ENCODE measurements around the gene ASCL4.
"Not testable (repeated sequence)": the region's sequence is repeated elsewhere in the genome, so short reads cannot be mapped to it uniquely, and the experiment has no call there.

ASCL4 gene, protein sequence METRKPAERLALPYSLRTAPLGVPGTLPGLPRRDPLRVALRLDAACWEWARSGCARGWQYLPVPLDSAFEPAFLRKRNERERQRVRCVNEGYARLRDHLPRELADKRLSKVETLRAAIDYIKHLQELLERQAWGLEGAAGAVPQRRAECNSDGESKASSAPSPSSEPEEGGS

DNA sequence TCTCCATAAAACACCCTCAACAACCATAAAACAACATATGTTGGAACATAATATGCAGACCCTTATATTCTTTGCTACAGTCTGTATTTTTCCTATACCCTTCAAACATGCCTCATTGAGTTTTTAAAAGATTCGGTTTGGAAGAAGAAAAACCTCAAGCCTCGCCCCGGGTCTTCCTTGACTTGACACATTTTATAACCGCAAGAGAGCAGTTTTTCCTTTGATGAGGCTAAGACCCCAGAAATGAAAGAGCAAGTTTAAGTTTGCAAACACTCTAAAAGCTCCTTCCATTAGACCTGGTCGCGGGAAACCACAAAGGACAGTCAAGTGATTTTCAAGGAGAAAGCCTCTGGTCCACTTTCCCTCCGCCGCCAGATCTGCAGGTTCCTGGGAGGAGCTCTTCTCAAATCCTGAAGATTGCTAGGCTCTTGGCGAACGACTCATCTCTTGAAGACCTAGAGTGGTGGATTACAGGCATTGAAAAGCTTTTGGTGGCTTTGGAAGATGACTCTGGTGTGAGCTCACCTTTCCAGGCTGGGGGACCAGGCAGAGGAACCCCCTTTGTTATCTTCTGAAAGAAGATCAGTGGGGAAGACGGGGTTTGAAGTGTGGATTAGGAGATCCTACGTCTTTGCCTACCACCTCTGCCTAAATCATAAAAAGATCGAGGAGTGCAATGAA, at the start of gene ASCL4:
ASCL4 (plus strand) TSS at position 356 of the 681 bp plus-strand sequence. CDS start 515 bp downstream, outside the sequence.
- no peak for DNase-seq

GRCh38 chr12:107727327-107727726, 47.2 kb upstream of the ASCL4 start:
- DNase-seq: not testable (repeated sequence)

- DNase-seq: not testable (repeated sequence)
Measured at GRCh38 chr12:107727742-107728141, 46.8 kb upstream of the ASCL4 start.

DNA sequence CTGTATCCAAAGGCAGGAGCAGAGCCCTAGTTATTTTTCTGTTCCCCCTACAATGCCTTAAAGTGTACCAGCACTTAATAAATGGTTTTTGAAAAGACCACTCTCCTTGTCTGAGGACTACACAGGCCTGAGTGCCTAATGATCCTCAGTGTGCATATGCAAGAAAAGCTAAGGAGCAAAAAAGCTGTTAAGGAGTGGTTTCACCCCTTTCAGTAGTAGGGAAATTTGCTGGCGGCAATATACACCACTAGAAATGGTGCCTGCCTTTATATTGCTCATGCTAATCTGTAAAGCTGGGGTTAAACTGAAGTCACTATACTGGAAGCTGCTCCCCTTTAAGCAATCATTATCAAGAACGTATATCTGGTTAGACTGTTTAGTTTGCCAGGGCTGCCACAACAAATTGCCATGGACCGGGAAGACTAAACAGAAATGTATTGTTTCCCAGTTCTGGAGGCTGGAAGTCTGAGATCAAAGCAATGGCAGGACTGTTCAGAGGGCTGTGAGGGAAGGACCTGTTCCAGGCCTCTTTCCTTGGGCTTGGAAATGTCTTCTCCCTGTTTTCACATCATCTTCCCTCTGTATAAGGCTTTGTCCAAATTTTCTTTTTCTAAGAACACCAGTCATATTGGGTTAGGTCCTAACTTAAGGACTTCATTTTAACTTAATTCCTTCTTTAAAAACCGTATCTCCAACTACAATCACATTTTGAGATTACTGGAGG, 43.7 kb upstream of the ASCL4 start:
- no peak for DNase-seq

GRCh38 chr12:107731366-107731765, 43.1 kb upstream of the ASCL4 start:
- DNase-seq: no peak

- DNase-seq: no peak
Measured at GRCh38 chr12:107732365-107732764, 42.1 kb upstream of the ASCL4 start.

DNA sequence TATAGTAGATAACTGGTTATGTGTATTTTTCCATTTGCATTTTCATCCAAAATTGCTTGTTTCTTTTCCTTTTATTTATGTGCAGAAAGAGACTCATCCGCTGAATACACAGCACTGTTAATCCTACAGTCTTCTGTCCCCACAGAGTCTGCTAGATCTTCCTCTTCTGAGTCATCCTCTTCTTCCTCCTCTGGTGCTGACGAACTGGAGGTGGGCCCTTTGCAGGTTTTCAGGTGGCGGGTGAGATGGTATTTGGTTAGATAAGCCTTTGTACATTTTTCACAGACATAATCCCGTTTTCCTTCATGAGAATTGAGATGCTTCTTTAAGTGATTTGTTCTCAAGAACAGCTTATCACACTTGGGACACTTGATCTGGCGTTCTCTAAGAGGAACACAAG, 40.4 kb upstream of the ASCL4 start:
- DNase-seq: no peak

- DNase-seq: no peak
Measured at GRCh38 chr12:107735763-107736162, 38.7 kb upstream of the ASCL4 start.

GRCh38 chr12:107736914-107737313, 37.6 kb upstream of the ASCL4 start:
- DNase-seq: no peak

- no peak for DNase-seq
Measured at GRCh38 chr12:107748472-107748871, 26.0 kb upstream of the ASCL4 start.

- DNase-seq: no peak
Measured at GRCh38 chr12:107749083-107749482, 25.4 kb upstream of the ASCL4 start.

- DNase-seq: peak; percentile 85
Measured at GRCh38 chr12:107759410-107759809, 15.1 kb upstream of the ASCL4 start.

GRCh38 chr12:107760207-107760808, 14.2 kb upstream of the ASCL4 start:
- peak; percentile 53 for DNase-seq

DNA sequence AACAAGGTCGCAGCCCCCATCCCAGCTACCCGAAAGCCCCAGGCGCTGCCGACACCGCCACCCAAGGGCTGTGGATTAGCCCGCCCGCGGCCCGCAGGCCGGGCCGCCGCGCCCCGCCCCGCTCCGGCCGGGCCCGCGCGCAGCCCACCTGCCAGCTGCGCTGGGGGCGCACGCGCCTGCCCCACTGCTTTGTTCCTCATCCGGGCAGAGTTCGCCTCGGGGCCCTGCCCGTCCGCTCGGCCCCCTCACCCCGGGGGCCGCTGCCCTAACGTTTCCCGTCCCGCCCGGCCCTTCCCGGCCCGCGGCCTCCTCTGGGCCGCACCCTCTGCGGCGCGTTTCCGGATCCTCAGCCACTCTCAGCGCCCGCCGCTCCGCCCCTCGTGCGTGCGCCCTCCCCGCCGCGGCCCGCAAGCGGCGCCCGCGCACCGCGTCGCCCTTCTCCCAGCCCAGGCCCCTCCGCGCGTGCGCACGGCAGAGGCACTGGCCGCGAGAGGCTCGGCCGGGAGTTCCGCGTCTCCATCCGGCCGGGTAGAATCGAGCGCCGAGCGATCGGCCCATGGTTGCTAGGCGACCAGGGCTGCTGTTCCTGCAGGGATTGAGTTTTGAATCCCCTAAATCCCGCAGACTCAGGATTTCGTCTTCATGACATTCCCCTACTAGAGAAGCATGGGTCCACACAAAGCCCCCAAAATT, 13.5 kb upstream of the ASCL4 start, which contains the start of gene PRDM4:
PRDM4 (minus strand) TSS at position 329 of the 693 bp plus-strand sequence. CDS start 622 bp downstream, outside the sequence.
- DNase-seq: peak; percentile 96

DNA sequence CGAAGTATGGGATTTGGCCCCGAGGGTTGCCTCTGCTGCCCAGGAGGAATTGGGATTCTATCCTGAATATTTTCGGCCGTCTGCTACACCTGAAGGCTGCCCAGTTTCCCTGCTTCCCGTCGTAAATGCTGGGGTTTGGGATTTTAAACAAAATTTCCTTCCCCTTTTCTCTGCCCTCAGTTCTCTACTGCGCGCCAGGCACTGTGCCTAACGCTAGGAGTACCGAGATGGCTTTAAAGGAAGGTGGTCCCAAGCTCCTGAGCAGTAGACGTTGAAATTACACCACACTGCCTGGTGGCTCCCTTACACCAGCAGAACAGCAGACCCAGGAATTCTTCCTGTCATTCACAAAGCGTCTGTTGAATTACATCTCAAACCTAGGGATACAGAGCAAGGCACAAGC, 13.0 kb upstream of the ASCL4 start:
- DNase-seq: no peak

DNA sequence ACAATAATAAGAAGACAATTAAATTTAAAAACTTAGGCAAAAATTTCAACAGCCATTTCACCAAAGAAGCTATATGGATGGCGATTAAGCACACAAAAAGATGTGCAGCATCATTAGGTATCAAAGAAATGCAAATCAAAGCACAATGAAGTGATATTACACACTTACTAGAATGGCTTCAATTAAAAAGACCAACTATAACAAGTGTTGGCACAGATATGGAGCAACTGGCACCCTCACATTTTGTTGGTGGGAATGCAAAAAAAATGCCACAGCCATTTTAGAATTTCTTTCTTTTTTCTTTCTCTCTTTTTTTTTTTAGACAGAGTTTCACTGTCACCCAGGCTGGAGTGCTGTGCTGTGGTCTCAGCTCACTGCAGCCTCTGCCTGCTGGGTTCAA, 11.6 kb upstream of the ASCL4 start:
- DNase-seq: no peak

DNA sequence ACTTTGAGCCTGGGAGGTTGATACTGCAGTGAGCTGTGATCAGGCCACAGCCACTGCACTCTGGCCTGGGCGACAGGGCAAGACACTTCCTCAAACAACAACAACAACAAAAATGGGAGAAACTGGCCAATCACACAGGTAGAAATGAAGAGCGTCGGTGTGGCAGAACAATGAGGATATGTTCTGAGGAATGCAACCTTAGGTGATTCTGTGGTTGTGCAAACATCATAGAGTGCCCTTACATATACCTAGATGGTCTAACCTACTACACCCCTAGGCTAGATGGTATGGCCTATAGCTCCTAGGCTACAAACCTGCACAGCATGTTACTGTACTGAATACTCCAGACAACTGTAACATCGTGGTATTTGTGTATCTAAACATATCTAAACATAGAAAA, 9.9 kb upstream of the ASCL4 start:
- no peak for DNase-seq

DNA sequence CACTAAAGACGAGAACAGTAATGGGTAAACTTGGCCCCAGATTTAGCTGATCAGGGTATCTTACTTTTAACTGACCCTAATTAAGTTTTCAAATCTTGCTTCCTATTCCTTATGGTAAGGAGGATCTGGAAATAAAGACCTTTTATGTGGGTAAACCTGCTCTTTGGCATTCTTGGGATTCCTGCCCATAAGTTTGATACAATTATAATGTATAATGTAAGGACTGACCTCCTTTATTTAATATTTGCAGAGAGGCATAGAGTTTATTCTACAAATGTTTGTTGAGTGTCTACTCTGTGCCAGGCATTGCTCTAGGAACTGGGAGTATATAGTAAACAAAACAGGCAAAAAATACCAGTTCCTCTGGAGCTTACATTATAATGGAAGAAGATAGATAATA, 9.2 kb upstream of the ASCL4 start:
- DNase-seq: no peak

DNA sequence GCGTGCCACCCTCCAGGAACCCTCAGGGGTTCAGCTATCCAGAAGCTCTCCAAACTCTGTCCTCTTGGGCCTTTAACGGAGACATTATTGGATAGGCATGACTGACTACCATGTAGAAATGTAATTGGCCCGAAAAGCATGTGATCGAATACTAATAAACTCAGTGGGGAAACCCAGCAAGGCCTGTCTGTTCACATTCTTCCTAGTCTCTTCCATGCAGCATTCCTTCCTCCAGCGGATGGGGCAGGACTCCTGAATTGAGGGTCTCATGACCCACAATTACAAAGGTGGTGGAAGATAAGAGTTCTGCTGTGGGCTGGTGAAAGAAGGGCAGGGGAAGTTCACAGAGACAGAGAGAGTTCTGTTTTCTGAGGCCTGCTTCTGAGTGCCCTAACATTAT, 7.0 kb upstream of the ASCL4 start:
- no peak for DNase-seq

DNA sequence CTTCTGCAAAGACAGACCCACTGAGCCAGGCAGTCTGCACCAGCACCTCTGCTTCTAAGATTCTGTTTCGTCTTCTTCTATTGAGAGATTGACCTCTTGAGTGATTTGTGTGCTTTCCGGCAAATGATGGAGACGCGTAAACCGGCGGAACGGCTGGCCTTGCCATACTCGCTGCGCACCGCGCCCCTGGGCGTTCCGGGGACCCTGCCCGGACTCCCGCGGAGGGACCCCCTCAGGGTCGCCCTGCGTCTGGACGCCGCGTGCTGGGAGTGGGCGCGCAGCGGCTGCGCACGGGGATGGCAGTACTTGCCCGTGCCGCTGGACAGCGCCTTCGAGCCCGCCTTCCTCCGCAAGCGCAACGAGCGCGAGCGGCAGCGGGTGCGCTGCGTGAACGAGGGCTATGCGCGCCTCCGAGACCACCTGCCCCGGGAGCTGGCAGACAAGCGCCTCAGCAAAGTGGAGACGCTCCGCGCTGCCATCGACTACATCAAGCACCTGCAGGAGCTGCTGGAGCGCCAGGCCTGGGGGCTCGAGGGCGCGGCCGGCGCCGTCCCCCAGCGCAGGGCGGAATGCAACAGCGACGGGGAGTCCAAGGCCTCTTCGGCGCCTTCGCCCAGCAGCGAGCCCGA, 703 bp downstream of the ASCL4 start:
- DNase-seq: no peak

DNA sequence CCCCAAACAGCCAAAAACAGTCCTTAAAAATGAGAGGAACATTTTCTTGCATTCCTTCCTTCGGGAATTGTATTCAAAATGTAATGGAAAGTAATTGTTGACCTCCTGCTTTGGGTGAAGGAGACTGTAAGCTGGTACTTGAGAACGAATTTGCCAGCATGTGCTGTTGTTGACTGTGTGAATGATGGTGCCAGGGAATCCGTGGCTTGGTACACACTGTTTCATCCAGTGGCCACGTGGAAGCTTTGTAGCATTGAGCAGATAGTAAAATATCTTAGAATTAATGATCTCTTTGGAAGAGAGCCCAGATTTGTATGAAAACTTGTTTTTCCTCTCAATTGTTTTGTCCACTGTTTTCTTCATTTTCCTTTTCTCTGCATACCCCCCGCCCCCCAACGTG, 1.7 kb downstream of the ASCL4 start:
- DNase-seq: no peak

DNA sequence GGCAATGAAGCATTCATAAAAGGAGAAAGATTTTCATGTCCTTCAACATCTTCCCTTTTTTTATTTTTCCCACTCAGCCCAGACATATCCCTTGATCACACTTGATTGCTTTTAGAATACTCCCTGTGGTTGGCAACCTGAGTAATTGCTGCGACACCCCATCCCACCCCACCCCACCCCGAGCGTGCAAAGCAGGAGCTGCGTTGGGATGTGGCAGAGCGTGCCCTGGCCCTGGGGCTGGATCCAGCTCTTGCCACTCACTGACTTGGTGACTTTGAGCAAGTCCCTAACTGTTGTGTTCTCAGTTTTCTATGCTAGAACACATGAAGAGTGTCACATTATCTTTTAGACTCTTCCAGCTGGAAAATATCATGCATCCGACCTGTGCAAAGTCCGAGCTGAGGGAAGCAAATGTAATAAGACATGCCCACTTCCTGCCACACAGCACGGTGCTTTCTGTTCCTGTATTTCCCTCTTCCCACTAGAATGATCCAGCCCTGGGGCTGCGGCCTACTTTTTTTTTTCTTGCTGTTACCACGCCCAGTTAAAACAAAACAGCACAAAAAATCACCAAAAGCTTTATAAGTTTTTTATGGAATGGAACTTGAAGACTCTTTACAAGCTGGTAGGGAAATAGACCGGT, 4.0 kb downstream of the ASCL4 start:
- DNase-seq: no peak

All from OCI-M1 (cell line).